HepG2 (cell line): ENCODE data around the gene EFNA2.
A peak's percentile ranks its signal among the peaks of the same experiment; 100 is the strongest.

ENCODE experiments used
- CAMTA2 ChIP-seq: sonication (generic); formaldehyde crosslinking; IDR thresholded peaks from 2 replicates; pipeline ENCODE4 v1.4.0; 2020; ENCODE audit warnings: mild to moderate bottlenecking, missing genetic modification reagents, borderline replicate concordance
- CTCF ChIP-seq: sonication (generic); formaldehyde crosslinking; IDR thresholded peaks from 2 replicates; pipeline ENCODE4 v1.5.0; 2020; ENCODE audit warnings: mild to moderate bottlenecking, missing genetic modification reagents, moderate library complexity
- EZH2 ChIP-seq: conservative IDR thresholded peaks from 2 replicates; pipeline ENCODE4 v1.6.1; 2012; ENCODE audit warnings: mild to moderate bottlenecking, low read depth, low read length, moderate library complexity
- MAX ChIP-seq: IDR thresholded peaks from 2 replicates; pipeline ENCODE4 v1.6.1; 2012; ENCODE audit warnings: inconsistent platforms
- MED8 ChIP-seq: sonication (generic); formaldehyde crosslinking; IDR thresholded peaks from 2 replicates; pipeline ENCODE4 v1.8.1; 2023; ENCODE audit warnings: mild to moderate bottlenecking, missing genetic modification reagents; ENCODE audit not compliant: insufficient replicate concordance
- POLR2A ChIP-seq, 2 experiments: IDR thresholded peaks; 2 replicates each; pipeline ENCODE4 v1.6.1; 2011; ENCODE audit warnings: low read depth in 2 of 2, low read length in 2 of 2, mild to moderate bottlenecking in 1 of 2, moderate library complexity in 1 of 2; ENCODE audit not compliant: insufficient read depth in 1 of 2
- PPARG ChIP-seq: conservative IDR thresholded peaks from 2 replicates; pipeline ENCODE4 v1.6.1; 2016; ENCODE audit warnings: missing biosample characterization, missing genetic modification reagents
- SP2 ChIP-seq: sonication (generic); formaldehyde crosslinking; IDR thresholded peaks from 2 replicates; pipeline ENCODE4 v1.5.1; 2020; ENCODE audit warnings: mild to moderate bottlenecking, missing genetic modification reagents
- ZBTB10 ChIP-seq: sonication (generic); formaldehyde crosslinking; IDR thresholded peaks from 2 replicates; pipeline ENCODE4 v1.4.0; 2020; ENCODE audit warnings: missing genetic modification reagents, borderline replicate concordance

- no peak for TF ChIP-seq ZBTB10 (CRISPR knock-in tag)
- TF ChIP-seq MAX: no peak; the same call in 1 of the 2 replicates
- no peak for TF ChIP-seq POLR2A (IDR thresholded peaks at IDR 0.05; ENCODE audit: insufficient read depth in 1 of 2, low read depth in 2 of 2, low read length in 2 of 2)
- TF ChIP-seq PPARG (CRISPR knock-in tag): no peak
- TF ChIP-seq SP2 (CRISPR knock-in tag): no peak
- TF ChIP-seq CTCF (CRISPR knock-in tag): peak; percentile 88
- TF ChIP-seq EZH2: no peak
- TF ChIP-seq CAMTA2: no peak
- TF ChIP-seq MED8: no peak
These were observed 29.9 kb downstream of the EFNA2 start for GRCh38 chr19:1315470-1316166.
